Neural progenitor cell (in vitro differentiated cells): Measurements from ENCODE around the gene BMP2K. TPM values are rescaled to one million over a fixed set of nuclear protein-coding genes. Genes with fewer than 3 reads are reported as not detected.

Experiments used
- DNase-seq: peaks from one replicate; pipeline ENCODE4 v3.0.0-alpha.2; 2016; ENCODE audit warnings: low spot score
- H2AFZ ChIP-seq: fragments of 200-600 bp; sonication (generic); replicated peaks from 2 replicates; pipeline ENCODE4 v1.6.1; 2016; ENCODE audit warnings: antibody characterized with exemption
- H3F3A ChIP-seq: fragments of 200-600 bp; sonication (generic); 2 replicates; pipeline ENCODE4 v1.6.1; 2016; ENCODE audit warnings: antibody characterized with exemption, low read depth
- H3K27ac ChIP-seq: fragments of 200-600 bp; sonication (generic); 2 replicates; pipeline ENCODE4 v1.5.1; 2016; ENCODE audit warnings: mild to moderate bottlenecking
- H3K27me3 ChIP-seq: fragments of 200-600 bp; sonication (generic); 2 replicates; pipeline ENCODE4 v1.6.1; 2016; ENCODE audit warnings: mild to moderate bottlenecking, moderate library complexity
- H3K36me3 ChIP-seq: fragments of 200-600 bp; sonication (generic); 2 replicates; pipeline ENCODE4 v1.5.1; 2016
- H3K4me1 ChIP-seq: fragments of 200-600 bp; sonication (generic); 2 replicates; pipeline ENCODE4 v1.6.1; 2016; ENCODE audit warnings: mixed run types
- H3K4me2 ChIP-seq: fragments of 200-600 bp; sonication (generic); 2 replicates; pipeline ENCODE4 v1.6.1; 2016
- H3K4me3 ChIP-seq: fragments of 200-600 bp; sonication (generic); 2 replicates; pipeline ENCODE4 v1.5.1; 2016
- H3K79me2 ChIP-seq: fragments of 200-600 bp; sonication (generic); 2 replicates; pipeline ENCODE4 v1.6.1; 2016; ENCODE audit warnings: low read depth
- H3K9ac ChIP-seq: fragments of 200-600 bp; sonication (generic); 2 replicates; pipeline ENCODE4 v1.6.1; 2016
- H3K9me3 ChIP-seq: fragments of 200-600 bp; sonication (generic); 2 replicates; pipeline ENCODE4 v1.5.1; 2016; ENCODE audit warnings: low read depth
- H4K20me1 ChIP-seq: fragments of 200-600 bp; sonication (generic); 2 replicates; pipeline ENCODE4 v1.6.1; 2016; ENCODE audit warnings: low read depth
- H3K27ac Mint-ChIP-seq: 3 replicates; pipeline ENCODE4 v1.8.0; 2021; ENCODE audit warnings: mixed read lengths
- H3K27me3 Mint-ChIP-seq: 2 replicates; pipeline ENCODE4 v1.8.0; 2022; ENCODE audit warnings: low read depth, mild to moderate bottlenecking, inconsistent platforms, moderate library complexity, mixed read lengths; ENCODE audit not compliant: insufficient read depth
- H3K36me3 Mint-ChIP-seq: 3 replicates; pipeline ENCODE4 v1.8.0; 2021; ENCODE audit warnings: mixed read lengths
- H3K4me1 Mint-ChIP-seq: 3 replicates; pipeline ENCODE4 v1.8.0; 2021; ENCODE audit warnings: mixed read lengths
- H3K4me3 Mint-ChIP-seq: 3 replicates; pipeline ENCODE4 v1.8.0; 2021; ENCODE audit warnings: mild to moderate bottlenecking, moderate library complexity, mixed read lengths
- H3K9me3 Mint-ChIP-seq: 3 replicates; pipeline ENCODE4 v1.8.0; 2020; ENCODE audit warnings: mixed read lengths
- CTCF ChIP-seq: fragments of 200-600 bp; sonication (generic); IDR thresholded peaks from 2 replicates; pipeline ENCODE4 v1.5.1; 2017; ENCODE audit warnings: antibody characterized with exemption, mild to moderate bottlenecking
- EZH2 ChIP-seq: fragments of 200-600 bp; sonication (generic); IDR thresholded peaks from 2 replicates; pipeline ENCODE4 v1.6.1; 2017; ENCODE audit warnings: antibody characterized with exemption, mild to moderate bottlenecking, moderate library complexity
- EZH2phosphoT487 ChIP-seq: fragments of 200-600 bp; sonication (generic); IDR thresholded peaks from 2 replicates; pipeline ENCODE4 v1.6.1; 2017; ENCODE audit warnings: antibody characterized with exemption
- total RNA-seq: library from RNA; depleted of rRNA; stranded (reverse); fragments of >200 nt; gene quantifications from 2 replicates; pipeline ENCODE4 v1.2.3, GENCODE V29; 2015; ENCODE audit warnings: low replicate concordance

The BMP2K gene
- total RNA-seq, 1 donor from 2014 or later: 62.0 TPM

- peak overlapping the region; percentile 33 for H3K9ac ChIP-seq
- peaks cover 27% of the 10 kb centered on the region for H3F3A ChIP-seq
- no peaks in the 10 kb centered on the region for H3K36me3 ChIP-seq
- H3K4me2 ChIP-seq: peak overlapping the region; percentile 94
- H3K79me2 ChIP-seq: peaks cover 53% of the 10 kb centered on the region
- peak overlapping the region; percentile 35 for H2AFZ ChIP-seq
- H3K4me1 ChIP-seq: peaks cover 33% of the 10 kb centered on the region
- DNase-seq: peak; percentile 80
- peaks cover 3% of the 10 kb centered on the region for H3K27me3 Mint-ChIP-seq
- H3K27ac ChIP-seq: peak overlapping the region; percentile 95
- H4K20me1 ChIP-seq: peaks cover 33% of the 10 kb centered on the region
- no peaks in the 10 kb centered on the region for H3K36me3 Mint-ChIP-seq
- H3K9me3 ChIP-seq: no peaks in the 10 kb centered on the region
- TF ChIP-seq EZH2 (no peak), EZH2phosphoT487 (no peak), CTCF (no peak)
- H3K4me3 ChIP-seq: peak overlapping the region; percentile 76
- peak overlapping the region; percentile 100 for H3K4me3 Mint-ChIP-seq
- H3K27me3 ChIP-seq: no peaks in the 10 kb centered on the region
- peak overlapping the region; percentile 98 for H3K27ac Mint-ChIP-seq
- H3K4me1 Mint-ChIP-seq: peaks cover 13% of the 10 kb centered on the region
- H3K9me3 Mint-ChIP-seq: no peaks in the 10 kb centered on the region
Observed at GRCh38 chr4:78776729-78777575, 802 bp downstream of the BMP2K start.

GRCh38 chr4:78777576-78777940, 1.4 kb downstream of the BMP2K start:
- H3K4me3 Mint-ChIP-seq: peak overlapping the region; percentile 100
- peaks cover 27% of the 10 kb centered on the region for H3F3A ChIP-seq
- H3K9me3 ChIP-seq: no peaks in the 10 kb centered on the region
- peaks cover 36% of the 10 kb centered on the region for H3K4me1 ChIP-seq
- DNase-seq: no peak
- peaks cover 3% of the 10 kb centered on the region for H3K27me3 Mint-ChIP-seq
- H3K9ac ChIP-seq: no peak overlapping the region
- peak overlapping the region; percentile 76 for H3K4me3 ChIP-seq
- H2AFZ ChIP-seq: no peak overlapping the region
- H3K27ac ChIP-seq: no peak overlapping the region
- no peaks in the 10 kb centered on the region for H3K36me3 Mint-ChIP-seq
- H3K4me2 ChIP-seq: peak overlapping the region; percentile 94
- no peaks in the 10 kb centered on the region for H3K36me3 ChIP-seq
- peaks cover 59% of the 10 kb centered on the region for H3K79me2 ChIP-seq
- no peak for TF ChIP-seq EZH2phosphoT487
- TF ChIP-seq EZH2: no peak
- no peak for TF ChIP-seq CTCF
- H3K4me1 Mint-ChIP-seq: peaks cover 13% of the 10 kb centered on the region
- H3K9me3 Mint-ChIP-seq: no peaks in the 10 kb centered on the region
- H4K20me1 ChIP-seq: peaks cover 33% of the 10 kb centered on the region
- H3K27me3 ChIP-seq: no peaks in the 10 kb centered on the region
- H3K27ac Mint-ChIP-seq: no peak overlapping the region

GRCh38 chr4:78778530-78778929, 2.4 kb downstream of the BMP2K start:
- H3K36me3 Mint-ChIP-seq: no peaks in the 10 kb centered on the region
- H3K27ac ChIP-seq: no peak overlapping the region
- no peaks in the 10 kb centered on the region for H3K36me3 ChIP-seq
- peaks cover 13% of the 10 kb centered on the region for H3K4me1 Mint-ChIP-seq
- H3K9me3 ChIP-seq: no peaks in the 10 kb centered on the region
- TF ChIP-seq CTCF: no peak
- TF ChIP-seq EZH2: no peak
- TF ChIP-seq EZH2phosphoT487: no peak
- no peak for DNase-seq
- peaks cover 69% of the 10 kb centered on the region for H3K79me2 ChIP-seq
- peak overlapping the region; percentile 94 for H3K4me2 ChIP-seq
- peak overlapping the region; percentile 1 for H3K9ac ChIP-seq
- peaks cover 33% of the 10 kb centered on the region for H4K20me1 ChIP-seq
- H3K4me3 Mint-ChIP-seq: no peak overlapping the region
- H3K27me3 Mint-ChIP-seq: peaks cover 3% of the 10 kb centered on the region
- H3K27me3 ChIP-seq: no peaks in the 10 kb centered on the region
- H3K9me3 Mint-ChIP-seq: no peaks in the 10 kb centered on the region
- no peak overlapping the region for H2AFZ ChIP-seq
- H3K4me3 ChIP-seq: peak overlapping the region; percentile 76
- peaks cover 27% of the 10 kb centered on the region for H3F3A ChIP-seq
- peaks cover 36% of the 10 kb centered on the region for H3K4me1 ChIP-seq
- no peak overlapping the region for H3K27ac Mint-ChIP-seq
